Left renal pelvis (tissue), 4 donors: ENCODE data around the gene CCDC154. TPM values are rescaled to one million over a fixed set of nuclear protein-coding genes. Genes with fewer than 3 reads are reported as not detected.
"Not testable (repeated sequence)": the region's sequence is repeated elsewhere in the genome, so short reads cannot be mapped to it uniquely, and the experiment has no call there.

ENCODE experiments used
- DNase-seq, 4 donors: peaks; one replicate each; pipeline ENCODE4 v3.0.0-alpha.2; 2013; ENCODE audit warnings: low read depth in 4 of 4, low spot score in 3 of 4
- polyA plus RNA-seq, 4 donors: library from polyadenylated mRNA; unstranded; fragments of 120-200 nt; gene quantifications; one replicate each; pipeline ENCODE4 v1.2.1, GENCODE V29; 2013; ENCODE audit not compliant: insufficient read length in 4 of 4

The CCDC154 gene, protein sequence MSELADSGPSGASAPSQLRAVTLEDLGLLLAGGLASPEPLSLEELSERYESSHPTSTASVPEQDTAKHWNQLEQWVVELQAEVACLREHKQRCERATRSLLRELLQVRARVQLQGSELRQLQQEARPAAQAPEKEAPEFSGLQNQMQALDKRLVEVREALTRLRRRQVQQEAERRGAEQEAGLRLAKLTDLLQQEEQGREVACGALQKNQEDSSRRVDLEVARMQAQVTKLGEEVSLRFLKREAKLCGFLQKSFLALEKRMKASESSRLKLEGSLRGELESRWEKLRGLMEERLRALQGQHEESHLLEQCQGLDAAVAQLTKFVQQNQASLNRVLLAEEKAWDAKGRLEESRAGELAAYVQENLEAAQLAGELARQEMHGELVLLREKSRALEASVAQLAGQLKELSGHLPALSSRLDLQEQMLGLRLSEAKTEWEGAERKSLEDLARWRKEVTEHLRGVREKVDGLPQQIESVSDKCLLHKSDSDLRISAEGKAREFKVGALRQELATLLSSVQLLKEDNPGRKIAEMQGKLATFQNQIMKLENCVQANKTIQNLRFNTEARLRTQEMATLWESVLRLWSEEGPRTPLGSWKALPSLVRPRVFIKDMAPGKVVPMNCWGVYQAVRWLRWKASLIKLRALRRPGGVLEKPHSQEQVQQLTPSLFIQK
- 1 to 10 TPM; 1.4 to 4.1 (median 2.0) TPM for polyA plus RNA-seq

DNA sequence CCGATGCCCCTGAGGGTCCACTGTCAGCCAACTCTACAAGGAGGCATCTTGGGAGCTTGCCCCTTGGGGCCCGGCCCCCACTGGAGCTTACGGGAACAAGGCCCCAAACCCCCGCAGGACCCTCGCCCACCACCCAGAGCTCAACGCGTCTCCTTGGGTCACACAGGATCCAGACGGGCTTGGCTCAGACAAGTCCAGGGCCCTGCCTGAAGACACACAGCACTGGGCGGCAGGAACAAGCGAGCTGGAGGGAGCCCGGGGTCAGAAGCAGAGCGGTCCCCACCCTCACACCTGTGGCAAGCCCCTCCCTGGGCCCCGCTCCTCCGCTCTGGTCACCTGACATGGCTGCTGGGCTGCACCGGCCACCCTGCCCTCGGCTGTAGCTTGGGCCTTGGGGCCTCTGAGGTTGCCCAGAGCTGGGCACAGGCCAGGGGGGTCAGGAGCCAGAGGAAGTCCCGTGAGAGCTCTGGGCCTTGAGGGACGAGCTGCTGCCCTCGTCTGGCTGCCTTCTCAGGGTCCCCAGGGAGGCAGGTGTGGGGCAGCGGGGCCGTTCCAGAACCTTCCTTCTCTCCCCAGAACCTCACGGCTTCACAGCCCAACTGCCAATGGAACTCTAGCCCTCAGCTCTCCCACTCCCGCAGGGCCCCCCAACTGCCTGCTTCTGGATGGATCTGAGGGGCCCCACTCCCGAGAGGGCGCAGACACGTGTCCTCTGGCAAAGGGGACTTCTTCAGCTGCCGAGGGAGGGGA, at the start of gene CCDC154:
Gene CCDC154, minus strand, starts transcription at position 577 of the 750 bp plus-strand sequence. Its CDS starts 234 bp downstream, at position 343.
- DNase-seq: no peak

DNA sequence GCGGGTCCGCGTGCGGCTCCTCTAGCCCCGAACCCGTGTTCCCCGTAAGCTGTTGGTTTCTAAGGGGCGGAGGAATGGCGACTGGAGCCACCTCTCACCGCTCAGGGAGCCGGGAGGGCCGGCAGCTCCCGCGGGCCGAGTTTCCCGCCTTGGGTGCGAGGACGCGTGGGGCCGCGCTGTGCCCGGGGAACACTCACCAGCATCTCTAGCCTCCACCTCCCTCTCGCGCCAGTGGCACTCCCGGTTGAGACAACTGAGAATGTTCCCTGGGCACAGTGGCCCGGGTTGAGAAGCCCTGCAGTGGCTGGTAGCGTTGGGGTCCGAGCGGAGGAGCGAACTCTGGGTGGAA, 49.4 kb upstream of the CCDC154 start:
- DNase-seq: no peak

DNA sequence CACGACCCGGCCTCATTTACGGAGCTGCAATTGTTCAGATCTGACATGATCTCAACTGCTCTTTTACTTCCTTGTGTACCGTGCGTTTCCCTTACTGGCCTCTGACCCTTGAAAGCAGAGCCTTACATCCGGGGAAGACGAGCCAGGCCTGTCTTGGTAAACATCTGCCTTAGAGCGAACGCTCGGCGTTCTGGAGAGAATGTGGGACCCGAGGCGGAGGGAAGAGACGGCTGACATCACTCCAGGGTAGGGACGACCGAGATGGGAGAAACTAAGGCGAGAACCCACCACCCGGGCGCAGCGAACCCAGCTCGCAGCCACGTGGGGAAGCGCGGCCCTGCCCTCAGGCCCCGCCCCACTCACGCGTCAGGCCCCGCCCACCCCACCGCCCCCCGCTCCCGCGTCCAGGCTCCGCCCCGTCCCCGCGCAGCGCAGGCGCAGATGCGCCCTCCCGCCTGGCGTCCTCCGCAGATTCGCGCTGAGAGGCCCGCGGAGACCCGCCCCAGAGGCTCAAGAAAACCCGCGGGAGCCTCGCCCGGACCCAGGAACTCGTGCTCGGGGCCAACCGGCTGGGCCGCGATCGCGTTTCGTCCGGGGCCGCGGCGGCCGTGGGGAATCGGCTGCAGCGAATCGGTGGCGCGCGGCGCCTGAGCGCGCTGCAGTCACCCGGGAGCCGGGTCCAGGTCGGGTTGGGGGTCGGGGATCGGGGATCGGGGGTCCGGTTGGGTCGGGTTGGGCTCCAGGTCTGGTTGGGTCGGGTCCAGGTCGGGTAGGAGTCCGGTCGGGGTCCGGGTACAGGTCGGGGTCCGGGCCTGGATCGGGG, 48.8 kb upstream of the CCDC154 start, which contains the start of gene TELO2:
Gene TELO2, plus strand, starts transcription at position 438 of the 823 bp plus-strand sequence. CDS start 922 bp downstream, outside the sequence.
- peak; percentile 57 to 73 (median 66) for DNase-seq

DNA sequence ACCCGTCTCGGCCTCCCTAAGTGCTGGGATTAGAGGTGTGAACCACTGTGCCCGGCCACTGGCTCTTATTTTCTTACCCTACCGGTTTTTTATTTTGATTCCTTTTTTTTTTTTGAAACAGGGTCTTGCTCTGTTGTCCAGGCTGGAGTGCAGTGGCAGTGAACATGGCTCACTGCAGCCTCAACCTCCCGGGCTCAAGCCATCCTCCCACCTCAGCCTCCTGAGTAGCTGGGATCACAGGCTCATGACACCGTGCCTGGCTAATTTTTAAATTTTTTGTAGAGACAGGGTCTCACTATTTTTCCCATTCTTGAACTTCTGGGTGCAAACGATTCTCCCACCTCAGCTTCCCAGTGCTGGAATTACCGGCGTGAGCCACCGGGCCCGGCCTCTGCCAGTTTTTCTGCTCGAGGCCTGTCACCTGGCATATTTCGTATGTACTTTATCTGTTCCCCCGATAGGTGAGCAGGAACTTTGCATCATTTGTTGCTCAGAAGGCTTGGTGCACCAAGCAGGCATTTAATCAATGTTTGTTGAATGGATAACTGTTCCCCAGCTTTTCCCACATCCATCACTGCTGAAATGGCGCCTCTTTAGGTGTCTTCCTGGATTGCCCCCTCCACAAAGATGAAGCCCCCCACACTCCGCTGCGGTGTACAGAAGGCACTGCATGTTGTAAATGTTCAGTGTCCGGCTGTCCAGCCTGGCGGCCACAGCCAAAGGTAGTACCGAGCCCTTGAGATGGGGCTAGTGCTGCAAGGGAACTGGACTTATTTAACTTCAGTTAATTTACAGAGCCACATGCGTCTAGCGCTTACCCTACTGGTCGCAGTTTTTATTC, 47.9 kb upstream of the CCDC154 start:
- DNase-seq: no peak

DNA sequence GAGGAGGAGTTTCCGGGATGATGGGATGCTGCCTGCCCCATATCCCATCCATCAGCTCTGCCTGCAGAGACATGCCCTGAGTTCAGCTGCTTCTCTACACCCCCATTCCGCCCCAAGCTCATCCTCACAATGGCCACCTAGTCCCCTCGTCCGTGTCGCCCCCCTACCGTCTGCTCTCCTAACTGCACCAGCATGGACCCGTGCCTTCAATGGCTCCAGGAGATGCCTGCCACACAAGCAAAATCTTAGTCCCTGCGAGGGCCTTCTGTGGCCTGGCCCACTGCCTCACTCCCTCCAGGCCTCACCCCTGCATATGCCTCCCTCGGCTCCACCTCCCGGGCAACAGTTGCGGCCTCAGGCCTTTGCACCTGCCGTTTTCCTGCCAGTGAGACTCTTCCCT, 47.0 kb upstream of the CCDC154 start:
- DNase-seq: no peak

DNA sequence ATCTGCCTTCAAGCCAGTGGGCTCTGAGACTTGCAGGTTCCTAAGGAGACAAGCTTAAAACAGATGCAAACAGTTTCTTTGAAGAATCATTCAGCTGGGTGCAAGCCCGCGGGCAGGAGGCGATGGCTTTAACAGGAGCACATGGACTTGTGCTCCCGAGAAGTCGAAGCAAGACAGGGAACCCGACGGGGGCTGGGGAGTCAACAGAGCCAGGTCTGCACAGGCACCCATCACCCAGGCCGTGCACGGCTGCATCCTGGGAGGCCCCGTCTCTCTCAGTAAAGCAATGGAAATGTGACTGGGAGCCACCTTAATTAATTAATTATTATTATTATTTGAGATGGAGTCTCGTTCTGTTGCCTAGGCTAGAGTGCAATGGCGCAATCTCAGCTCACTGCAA, 44.7 kb upstream of the CCDC154 start:
- no peak for DNase-seq

DNA sequence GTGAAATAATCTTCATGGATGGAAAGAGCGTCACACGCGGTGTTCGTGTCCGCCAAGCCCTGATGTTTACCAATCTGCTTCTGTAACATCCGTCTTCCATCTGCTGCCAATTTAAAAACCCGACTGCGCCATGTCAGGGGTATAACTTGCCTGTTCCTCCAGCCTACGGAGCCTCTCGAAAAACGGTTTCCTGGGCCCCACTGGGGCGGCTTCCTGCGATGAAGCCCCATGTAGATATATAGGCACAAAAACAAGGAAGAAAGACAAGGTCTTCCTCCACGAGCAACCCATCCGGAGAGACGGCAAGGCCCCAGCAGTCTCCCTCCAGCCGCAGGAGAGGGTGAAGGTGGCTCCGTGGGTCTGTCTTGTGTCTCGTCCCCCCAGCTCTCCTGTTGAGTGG, 44.3 kb upstream of the CCDC154 start, which contains the start of gene PTX4:
Gene PTX4, minus strand, starts transcription at position 326 of the 400 bp plus-strand sequence. Its CDS starts 35 bp downstream, at position 291.
- DNase-seq: no peak

DNA sequence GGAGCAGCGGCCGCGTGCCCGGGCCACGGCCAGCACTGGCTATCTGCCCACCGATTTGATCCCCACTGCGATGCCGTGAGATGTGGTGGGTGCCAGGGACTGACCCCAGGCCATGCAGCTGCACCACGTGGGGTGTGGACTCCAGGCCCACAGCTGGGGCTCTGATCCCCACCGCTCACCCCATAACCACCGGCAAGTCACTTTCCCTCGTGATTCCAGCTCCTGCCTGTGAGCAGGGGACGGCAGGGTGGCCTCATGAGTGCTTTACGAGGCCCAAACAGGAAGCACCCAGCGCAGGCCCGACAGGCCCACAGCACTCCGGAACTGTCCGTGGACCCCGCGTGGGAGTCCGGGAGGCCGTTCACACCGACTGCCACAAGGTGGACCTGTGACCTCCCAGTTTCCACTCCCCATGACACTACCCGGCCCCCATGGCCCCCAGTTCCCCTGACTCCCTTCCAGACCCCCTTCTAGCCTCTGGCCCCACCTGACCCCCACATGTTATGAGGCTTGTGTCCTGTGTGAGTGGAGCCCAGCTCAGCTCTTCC, 43.8 kb upstream of the CCDC154 start:
- DNase-seq: no peak

DNA sequence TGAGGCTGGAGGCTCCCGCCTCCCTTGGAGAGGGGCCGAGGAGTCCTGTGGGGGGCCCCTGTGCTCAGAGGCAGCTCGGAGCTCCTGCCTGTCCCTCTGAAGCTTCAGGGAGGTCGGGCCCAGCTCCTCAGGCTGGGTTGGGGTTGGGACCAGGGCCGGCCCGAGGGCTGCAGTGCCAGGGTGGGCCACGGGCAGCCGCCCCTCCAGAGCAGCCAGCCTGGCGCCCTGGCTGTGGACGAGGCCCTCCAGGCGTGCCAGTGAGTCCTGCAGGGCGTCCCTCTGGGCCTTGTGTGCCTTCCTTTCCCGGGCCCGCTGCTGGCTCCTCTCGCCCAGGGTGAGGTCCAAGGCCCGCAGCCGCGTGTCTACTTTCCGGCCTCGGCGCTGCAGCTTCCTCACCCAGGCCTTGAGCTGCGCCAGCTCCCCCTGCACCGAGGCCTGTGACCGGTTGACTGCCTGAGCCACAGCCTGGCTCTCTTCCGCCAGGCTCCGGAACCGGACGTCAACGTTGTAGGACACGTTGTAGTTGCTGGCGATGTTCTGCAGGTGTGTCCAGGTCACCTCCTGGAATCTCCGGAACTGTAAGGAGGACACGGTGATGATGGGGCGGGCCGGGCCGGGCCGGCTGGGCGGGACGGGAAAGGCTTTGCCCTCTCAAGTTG, 43.2 kb upstream of the CCDC154 start:
- DNase-seq: no peak

DNA sequence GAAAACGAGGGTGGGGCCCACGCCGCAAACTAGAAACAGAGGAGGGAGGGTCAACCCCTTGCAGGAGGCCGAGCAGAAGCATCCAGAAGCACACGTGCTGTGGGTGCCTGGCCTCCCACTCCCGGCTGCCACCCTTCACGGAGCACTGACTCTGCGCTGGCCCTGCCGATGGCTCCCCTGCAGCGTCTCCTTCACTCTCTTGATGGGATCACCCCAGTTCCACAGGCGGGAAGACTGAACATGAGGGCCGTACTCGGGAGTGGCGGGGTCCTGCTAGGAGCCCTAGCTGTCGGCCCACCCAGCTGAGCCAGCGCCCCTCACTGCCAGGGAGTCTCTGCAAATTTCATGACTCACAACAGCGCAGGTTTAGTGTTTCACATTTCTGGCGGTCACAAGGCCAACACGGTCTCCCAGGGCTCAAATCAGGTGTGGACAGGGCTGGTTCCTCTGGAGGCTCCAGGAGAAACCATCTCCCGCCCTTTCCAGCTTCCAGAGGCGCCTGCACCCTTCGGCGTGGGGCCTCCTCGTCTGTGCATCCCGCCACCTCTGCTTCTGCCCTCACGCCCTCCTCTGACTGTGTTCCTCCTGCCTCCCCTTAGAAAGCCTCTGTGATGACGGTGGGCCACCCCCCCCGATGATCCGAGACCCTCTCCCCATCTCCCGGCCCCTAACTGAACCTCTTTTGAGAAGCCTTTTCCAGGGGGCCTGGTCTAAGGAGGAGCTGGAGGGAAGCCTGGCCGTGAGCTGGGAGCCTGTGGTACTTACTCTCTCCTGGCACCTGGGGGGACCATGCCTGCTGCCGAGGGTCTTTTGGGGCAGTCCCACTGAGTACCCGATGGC, 42.4 kb upstream of the CCDC154 start:
- no peak for DNase-seq

DNA sequence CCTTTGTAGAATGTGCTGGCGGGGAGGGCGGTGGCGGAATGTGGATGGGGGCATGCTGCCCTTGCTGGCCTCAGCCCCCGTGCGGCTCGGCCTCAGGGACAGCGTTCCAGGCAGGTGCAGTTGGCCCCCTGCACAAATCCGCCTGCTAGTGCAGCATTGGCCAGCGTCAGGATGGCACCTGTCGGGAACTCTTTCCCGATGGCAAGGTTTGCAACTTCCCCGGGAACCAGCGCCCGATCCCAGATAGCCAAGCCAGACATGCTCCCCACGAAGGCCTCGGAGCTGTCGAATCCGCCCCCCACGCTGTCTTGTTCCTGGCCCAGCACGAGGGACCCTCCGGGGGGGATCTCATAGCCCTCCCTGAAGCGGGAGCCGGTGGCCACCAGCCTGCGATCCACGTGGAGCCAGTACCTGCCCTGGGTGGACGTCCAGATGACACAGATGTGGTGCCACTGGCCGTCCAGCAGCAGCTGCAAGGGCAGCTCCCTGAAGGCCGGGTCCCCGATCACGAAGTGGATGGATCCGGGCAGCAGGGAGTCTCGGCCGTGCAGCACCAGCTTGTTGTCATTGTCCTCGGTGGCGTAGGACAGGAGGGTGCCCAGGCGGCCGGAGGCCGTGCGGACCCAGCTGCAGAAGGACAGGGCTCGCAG, 41.6 kb upstream of the CCDC154 start:
- DNase-seq: no peak

DNA sequence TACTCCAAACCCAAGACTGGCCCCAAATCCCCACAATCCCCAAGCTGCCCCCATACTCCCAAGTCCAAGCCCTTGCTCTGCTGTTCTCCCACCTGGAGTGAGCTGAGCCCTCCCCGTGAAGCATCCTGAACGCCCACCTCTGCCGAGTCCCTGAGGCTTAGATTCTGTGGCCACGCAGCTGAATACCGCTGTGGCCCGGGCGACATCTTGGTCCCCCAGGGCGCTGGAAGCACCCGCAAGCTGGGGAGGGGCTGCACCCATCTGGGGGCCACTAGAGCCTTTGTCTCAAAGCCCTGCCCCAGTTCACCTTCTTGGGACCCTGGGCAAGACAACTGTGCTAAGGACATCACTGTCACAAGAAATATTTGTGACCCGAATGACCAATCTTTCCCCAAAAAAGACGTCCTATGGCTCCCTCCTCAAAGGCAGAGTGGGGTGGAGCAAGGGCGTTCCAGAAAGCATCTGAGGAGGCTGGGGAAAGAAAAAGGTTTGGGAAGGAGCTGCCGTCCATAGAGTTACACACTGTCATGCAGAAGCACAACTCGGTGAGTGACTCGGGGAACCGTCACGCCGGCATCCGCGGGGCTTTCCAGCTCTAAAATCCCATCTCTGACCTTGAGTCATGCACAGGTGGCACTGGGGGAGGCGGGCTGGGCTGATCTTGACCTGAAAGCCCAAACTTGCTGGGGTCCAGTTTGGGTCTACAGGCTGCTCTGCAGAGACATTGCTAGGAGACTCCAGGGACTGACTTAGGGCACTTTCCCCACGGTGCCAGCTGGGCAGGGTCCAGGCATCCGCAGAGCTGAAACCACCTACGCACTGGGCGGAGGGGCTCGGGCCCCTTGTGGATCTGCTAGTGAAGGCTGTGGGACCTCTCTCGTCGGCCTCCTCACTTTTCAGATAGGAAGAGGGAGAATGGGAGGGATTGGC, 37.8 kb upstream of the CCDC154 start:
- no peak for DNase-seq

DNA sequence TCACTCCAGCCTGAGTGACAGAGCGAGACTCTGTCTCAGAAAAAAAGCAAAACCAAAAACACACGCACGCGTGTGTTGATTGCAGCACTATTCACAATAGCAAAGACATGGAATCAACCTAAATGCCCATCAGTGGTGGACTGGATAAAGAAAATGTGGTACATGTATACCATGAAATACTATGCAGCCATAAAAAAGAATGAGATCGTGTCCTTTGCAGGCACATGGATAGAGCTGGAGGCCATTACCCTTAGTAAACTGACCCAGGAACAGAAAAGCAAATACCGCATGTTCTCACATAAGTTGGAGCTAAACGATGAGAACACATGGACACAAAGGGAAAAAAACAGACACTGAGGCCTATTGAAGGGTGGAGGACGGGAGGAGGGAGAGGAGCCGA, 34.6 kb upstream of the CCDC154 start:
- not testable (repeated sequence) for DNase-seq

DNA sequence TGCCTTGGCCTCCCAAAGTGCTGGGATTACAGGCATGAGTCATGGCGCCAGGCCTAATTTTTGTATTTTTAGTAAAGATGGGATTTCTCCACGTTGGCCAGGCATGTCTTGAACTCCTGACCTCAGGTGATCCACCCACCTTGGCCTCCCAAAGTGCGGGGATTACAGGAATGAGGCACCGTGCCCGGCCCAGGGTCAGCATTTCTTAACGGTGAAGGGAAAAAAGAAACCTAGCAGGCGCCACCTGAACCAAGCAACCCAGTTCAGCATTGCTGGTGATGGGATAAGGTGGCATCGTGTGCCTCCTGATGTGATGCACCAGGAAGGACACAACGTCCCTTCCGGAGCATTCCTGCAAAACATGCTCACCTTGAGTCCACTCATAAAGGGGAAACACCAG, 32.7 kb upstream of the CCDC154 start:
- DNase-seq: no peak

DNA sequence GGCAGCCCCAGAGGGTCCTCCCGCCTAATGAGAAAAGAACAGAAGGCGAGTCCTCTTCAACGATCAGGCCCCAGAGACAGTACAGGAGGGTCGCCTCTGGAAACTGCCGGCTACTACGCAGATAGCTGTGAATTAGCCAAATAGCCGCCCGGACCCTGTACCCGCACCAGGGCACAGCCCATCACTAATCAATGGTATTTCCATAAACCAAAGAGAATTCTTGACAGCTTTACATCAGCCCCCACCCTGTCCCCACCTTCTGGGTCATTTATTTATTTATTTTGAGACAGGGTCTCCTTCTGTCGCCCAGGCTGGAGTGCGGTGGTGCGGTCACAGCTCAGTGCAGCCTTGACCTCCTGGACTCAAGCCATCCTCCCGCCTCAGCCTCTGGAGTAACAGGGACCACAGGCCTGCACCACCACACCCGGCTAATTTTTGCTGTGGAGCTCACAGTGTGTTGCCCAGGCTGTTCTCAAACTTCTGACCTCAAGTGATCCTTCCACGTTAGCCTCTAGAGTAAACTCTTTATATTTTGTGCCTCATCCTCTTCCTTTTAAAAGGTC, 31.3 kb upstream of the CCDC154 start:
- DNase-seq: no peak
